H1 (cell line): ENCODE data around the gene C19orf12. TPM values are rescaled to one million over a fixed set of nuclear protein-coding genes. Genes with fewer than 3 reads are reported as not detected.

Experiments
- CBX5 ChIP-seq: fragments of 300-800, 300-1000 bp; sonication (generic); IDR thresholded peaks from 2 replicates; pipeline ENCODE4 v1.7.1; 2016; ENCODE audit warnings: antibody characterized with exemption, low read length, low read depth
- PHF8 ChIP-seq: fragments of 200-600 bp; sonication (generic); conservative IDR thresholded peaks from 2 replicates; pipeline ENCODE4 v1.7.1; 2012; ENCODE audit warnings: low read depth, mild to moderate bottlenecking, inconsistent platforms, low read length, moderate library complexity
- SP4 ChIP-seq: IDR thresholded peaks from 2 replicates; pipeline ENCODE4 v1.6.1; 2012; ENCODE audit warnings: low read length, inconsistent platforms
- polyA plus RNA-seq, 7 experiments: library from polyadenylated mRNA; depleted of rRNA in 3 of 7; stranded (reverse) in 5 of 7; unstranded in 2 of 7; fragments of >200 nt in 5 of 7; fragments of 200-250 nt in 2 of 7; gene quantifications; 1 replicate in 5 of 7; 2 replicates in 1 of 7; 4 replicates in 1 of 7; pipeline versions ENCODE4 v1.2.1 to v1.2.3, GENCODE V29; 2011 to 2013; ENCODE audit warnings: missing spikeins in 2 of 7, mixed read lengths in 2 of 7
- total RNA-seq: library from RNA; stranded (reverse); fragmentation: NEBNext Ultra II Directional; extraction: Animal tissue kit (Norgen Biotek cat#: 25700); gene quantifications from 2 replicates; pipeline ENCODE4 v1.2.1, GENCODE V29; 2021
- TF ChIP-seq, protein P1 (sequence below): fragments of 300-600 bp; sonication (generic); IDR thresholded peaks from 2 replicates; pipeline ENCODE4 v1.7.1; 2012; ENCODE audit warnings: low read length, moderate library complexity, mild to moderate bottlenecking, inconsistent platforms; ENCODE audit not compliant: insufficient replicate concordance

The C19orf12 gene
- total and polyA plus RNA-seq, 2 of the 8 experiments (the other 6 are each of a cell fraction or from before 2014, with no cell fraction given): 10.7 to 11.9 TPM

DNA sequence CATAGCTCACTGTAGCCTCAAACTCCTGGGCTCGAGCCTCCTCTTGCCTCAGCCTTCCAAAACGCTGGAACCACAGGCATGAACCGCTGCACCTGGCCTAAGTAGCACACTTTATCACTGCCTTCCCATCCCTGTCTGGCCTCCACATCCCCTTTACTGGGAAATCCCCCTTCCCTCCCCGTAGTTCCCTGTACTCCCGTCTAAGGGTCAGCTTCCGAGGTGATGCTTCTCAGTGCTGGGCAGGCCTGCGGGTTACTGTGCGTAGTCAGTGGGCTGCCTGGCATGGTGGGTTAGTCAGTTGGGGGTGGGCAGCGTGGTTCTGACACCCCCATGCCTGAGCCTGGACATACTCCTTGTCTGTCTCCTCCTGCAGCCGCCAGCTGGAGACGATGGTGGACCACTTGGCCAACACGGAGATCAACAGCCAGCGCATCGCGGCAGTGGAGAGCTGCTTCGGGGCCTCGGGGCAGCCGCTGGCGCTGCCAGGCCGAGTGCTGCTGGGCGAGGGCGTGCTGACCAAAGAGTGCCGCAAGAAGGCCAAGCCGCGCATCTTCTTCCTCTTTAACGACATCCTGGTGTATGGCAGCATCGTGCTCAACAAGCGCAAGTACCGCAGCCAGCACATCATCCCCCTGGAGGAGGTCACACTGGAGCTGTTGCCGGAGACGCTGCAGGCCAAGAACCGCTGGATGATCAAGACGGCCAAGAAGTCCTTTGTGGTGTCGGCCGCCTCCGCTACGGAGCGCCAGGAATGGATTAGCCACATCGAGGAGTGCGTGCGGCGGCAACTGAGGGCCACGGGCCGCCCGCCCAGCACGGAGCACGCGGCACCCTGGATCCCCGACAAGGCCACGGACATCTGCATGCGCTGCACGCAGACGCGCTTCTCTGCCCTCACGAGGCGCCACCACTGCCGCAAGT lies 41.4 kb downstream of the C19orf12 start (continued):
- TF ChIP-seq, protein P1, sequence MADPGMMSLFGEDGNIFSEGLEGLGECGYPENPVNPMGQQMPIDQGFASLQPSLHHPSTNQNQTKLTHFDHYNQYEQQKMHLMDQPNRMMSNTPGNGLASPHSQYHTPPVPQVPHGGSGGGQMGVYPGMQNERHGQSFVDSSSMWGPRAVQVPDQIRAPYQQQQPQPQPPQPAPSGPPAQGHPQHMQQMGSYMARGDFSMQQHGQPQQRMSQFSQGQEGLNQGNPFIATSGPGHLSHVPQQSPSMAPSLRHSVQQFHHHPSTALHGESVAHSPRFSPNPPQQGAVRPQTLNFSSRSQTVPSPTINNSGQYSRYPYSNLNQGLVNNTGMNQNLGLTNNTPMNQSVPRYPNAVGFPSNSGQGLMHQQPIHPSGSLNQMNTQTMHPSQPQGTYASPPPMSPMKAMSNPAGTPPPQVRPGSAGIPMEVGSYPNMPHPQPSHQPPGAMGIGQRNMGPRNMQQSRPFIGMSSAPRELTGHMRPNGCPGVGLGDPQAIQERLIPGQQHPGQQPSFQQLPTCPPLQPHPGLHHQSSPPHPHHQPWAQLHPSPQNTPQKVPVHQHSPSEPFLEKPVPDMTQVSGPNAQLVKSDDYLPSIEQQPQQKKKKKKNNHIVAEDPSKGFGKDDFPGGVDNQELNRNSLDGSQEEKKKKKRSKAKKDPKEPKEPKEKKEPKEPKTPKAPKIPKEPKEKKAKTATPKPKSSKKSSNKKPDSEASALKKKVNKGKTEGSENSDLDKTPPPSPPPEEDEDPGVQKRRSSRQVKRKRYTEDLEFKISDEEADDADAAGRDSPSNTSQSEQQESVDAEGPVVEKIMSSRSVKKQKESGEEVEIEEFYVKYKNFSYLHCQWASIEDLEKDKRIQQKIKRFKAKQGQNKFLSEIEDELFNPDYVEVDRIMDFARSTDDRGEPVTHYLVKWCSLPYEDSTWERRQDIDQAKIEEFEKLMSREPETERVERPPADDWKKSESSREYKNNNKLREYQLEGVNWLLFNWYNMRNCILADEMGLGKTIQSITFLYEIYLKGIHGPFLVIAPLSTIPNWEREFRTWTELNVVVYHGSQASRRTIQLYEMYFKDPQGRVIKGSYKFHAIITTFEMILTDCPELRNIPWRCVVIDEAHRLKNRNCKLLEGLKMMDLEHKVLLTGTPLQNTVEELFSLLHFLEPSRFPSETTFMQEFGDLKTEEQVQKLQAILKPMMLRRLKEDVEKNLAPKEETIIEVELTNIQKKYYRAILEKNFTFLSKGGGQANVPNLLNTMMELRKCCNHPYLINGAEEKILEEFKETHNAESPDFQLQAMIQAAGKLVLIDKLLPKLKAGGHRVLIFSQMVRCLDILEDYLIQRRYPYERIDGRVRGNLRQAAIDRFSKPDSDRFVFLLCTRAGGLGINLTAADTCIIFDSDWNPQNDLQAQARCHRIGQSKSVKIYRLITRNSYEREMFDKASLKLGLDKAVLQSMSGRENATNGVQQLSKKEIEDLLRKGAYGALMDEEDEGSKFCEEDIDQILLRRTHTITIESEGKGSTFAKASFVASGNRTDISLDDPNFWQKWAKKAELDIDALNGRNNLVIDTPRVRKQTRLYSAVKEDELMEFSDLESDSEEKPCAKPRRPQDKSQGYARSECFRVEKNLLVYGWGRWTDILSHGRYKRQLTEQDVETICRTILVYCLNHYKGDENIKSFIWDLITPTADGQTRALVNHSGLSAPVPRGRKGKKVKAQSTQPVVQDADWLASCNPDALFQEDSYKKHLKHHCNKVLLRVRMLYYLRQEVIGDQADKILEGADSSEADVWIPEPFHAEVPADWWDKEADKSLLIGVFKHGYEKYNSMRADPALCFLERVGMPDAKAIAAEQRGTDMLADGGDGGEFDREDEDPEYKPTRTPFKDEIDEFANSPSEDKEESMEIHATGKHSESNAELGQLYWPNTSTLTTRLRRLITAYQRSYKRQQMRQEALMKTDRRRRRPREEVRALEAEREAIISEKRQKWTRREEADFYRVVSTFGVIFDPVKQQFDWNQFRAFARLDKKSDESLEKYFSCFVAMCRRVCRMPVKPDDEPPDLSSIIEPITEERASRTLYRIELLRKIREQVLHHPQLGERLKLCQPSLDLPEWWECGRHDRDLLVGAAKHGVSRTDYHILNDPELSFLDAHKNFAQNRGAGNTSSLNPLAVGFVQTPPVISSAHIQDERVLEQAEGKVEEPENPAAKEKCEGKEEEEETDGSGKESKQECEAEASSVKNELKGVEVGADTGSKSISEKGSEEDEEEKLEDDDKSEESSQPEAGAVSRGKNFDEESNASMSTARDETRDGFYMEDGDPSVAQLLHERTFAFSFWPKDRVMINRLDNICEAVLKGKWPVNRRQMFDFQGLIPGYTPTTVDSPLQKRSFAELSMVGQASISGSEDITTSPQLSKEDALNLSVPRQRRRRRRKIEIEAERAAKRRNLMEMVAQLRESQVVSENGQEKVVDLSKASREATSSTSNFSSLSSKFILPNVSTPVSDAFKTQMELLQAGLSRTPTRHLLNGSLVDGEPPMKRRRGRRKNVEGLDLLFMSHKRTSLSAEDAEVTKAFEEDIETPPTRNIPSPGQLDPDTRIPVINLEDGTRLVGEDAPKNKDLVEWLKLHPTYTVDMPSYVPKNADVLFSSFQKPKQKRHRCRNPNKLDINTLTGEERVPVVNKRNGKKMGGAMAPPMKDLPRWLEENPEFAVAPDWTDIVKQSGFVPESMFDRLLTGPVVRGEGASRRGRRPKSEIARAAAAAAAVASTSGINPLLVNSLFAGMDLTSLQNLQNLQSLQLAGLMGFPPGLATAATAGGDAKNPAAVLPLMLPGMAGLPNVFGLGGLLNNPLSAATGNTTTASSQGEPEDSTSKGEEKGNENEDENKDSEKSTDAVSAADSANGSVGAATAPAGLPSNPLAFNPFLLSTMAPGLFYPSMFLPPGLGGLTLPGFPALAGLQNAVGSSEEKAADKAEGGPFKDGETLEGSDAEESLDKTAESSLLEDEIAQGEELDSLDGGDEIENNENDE: no peak
- TF ChIP-seq SP4 (no peak), PHF8 (no peak), CBX5 (no peak)
